Left lung (tissue), 10 donors: ENCODE results near the gene RAB11FIP5. TPM values are rescaled to one million over a fixed set of nuclear protein-coding genes. Genes with fewer than 3 reads are reported as not detected.

Experiments
- ATAC-seq: fragments of 200-7000 bp; cut with Tn5 transposase; one replicate; pipeline ENCODE4 v1.9.1; 2020; ENCODE audit warnings: moderate library complexity
- DNase-seq, 4 donors: peaks; one replicate each; pipeline ENCODE4 v3.0.0-alpha.2; 2013 to 2020
- H3K27ac ChIP-seq, 2 donors: fragments of 200-600 bp; sonication (generic) in 1 of 2; one replicate each; pipeline versions ENCODE4 v1.5.0 to v1.8.0; 2020 to 2021
- H3K27me3 ChIP-seq, 2 donors: fragments of 200-600 bp; sonication (generic) in 1 of 2; one replicate each; pipeline versions ENCODE4 v1.5.0 to v1.8.0; 2020 to 2021
- H3K36me3 ChIP-seq, 2 donors: fragments of 200-600 bp; sonication (generic) in 1 of 2; one replicate each; pipeline versions ENCODE4 v1.5.0 to v1.8.0; 2020 to 2021
- H3K4me1 ChIP-seq, 2 donors: fragments of 200-600 bp; one replicate each; pipeline ENCODE4 v1.8.0; 2021
- H3K4me3 ChIP-seq, 2 donors: fragments of 200-600 bp; sonication (generic) in 1 of 2; one replicate each; pipeline versions ENCODE4 v1.5.0 to v1.8.0; 2020 to 2021; ENCODE audit warnings: mild to moderate bottlenecking in 1 of 2
- H3K9me3 ChIP-seq, 2 donors: fragments of 200-600 bp; sonication (generic) in 1 of 2; one replicate each; pipeline versions ENCODE4 v1.5.0 to v1.8.0; 2020 to 2021
- CTCF ChIP-seq, 2 donors: fragments of 200-600 bp; sonication (generic) in 1 of 2; IDR thresholded peaks; one replicate each; pipeline versions ENCODE4 v1.5.0 to v1.8.0; 2021; ENCODE audit warnings: antibody characterized with exemption in 2 of 2
- intact Hi-C, 2 donors: fragments of 100-400 bp; cut with DNase I; formaldehyde crosslinking; loops; one replicate each; pipeline versions ENCODE4 v1.11.2 to v1.14.2; 2022
- polyA plus RNA-seq, 6 donors: library from polyadenylated mRNA; unstranded; fragments of 120-200 nt; gene quantifications; one replicate each; pipeline ENCODE4 v1.2.1, GENCODE V29; 2013; ENCODE audit not compliant: insufficient read length in 6 of 6
- total RNA-seq, 2 donors: library from RNA; stranded (reverse); fragmentation: NEBNext Ultra II Directional; extraction: Animal tissue kit (Norgen Biotek cat#: 25700); gene quantifications; one replicate each; pipeline ENCODE4 v1.2.1, GENCODE V29; 2021
- donor health status: DM: no; HTN: yes; CAD: no.
- donor health status: DM: no; HTN: no; CAD: no.

RAB11FIP5 gene
- total and polyA plus RNA-seq, 8 donors, result 8.5 to 29.8 (median 14.2) TPM

GRCh38 chr2:73085691-73086090 lies 27.1 kb downstream of the RAB11FIP5 start:
- Histone ChIP-seq H3K4me1 (no peaks in the 10 kb centered on the region), H3K27ac (no peak overlapping the region), H3K36me3 (peaks cover 0 to 29% of the 10 kb centered on the region in 2 donors), H3K4me3 (no peak overlapping the region), H3K9me3 (no peaks in the 10 kb centered on the region), H3K27me3 (no peaks in the 10 kb centered on the region)
- intact Hi-C loops, result no loop called here
- DNase-seq, result peak; percentile 57 to 93 (median 80)
- TF ChIP-seq CTCF (IDR thresholded peaks at IDR 0.05), result peak; percentile 85 to 92
- peak; percentile 86 for ATAC-seq

GRCh38 chr2:73084971-73085370 lies 27.8 kb downstream of the RAB11FIP5 start:
- TF ChIP-seq CTCF (IDR thresholded peaks at IDR 0.05), result no peak
- ATAC-seq, result no peak
- no peak for DNase-seq
- no peak overlapping the region for H3K27ac ChIP-seq
- intact Hi-C loops, result loop anchor here in 1 of 2 donors (5.0 kb wide), 1 partner anchor 72 kb away; no protein-coding TSS in a partner anchor
- H3K36me3 ChIP-seq, result peaks cover 0 to 36% of the 10 kb centered on the region in 2 donors
- no peaks in the 10 kb centered on the region for H3K9me3 ChIP-seq
- H3K27me3 ChIP-seq, result no peaks in the 10 kb centered on the region
- H3K4me1 ChIP-seq, result no peaks in the 10 kb centered on the region
- no peak overlapping the region for H3K4me3 ChIP-seq

- intact Hi-C loops, result loop anchor here in 1 of 2 donors (5.0 kb wide), 1 partner anchor 73 kb away; no protein-coding TSS in a partner anchor
- H3K9me3 ChIP-seq, result no peaks in the 10 kb centered on the region
- H3K4me3 ChIP-seq, result no peak overlapping the region
- H3K36me3 ChIP-seq, result peaks cover 0 to 45% of the 10 kb centered on the region in 2 donors
- TF ChIP-seq CTCF (IDR thresholded peaks at IDR 0.05), result no peak
- ATAC-seq (no peak), DNase-seq (no peak)
- H3K4me1 ChIP-seq, result no peaks in the 10 kb centered on the region
- no peak overlapping the region for H3K27ac ChIP-seq
- no peaks in the 10 kb centered on the region for H3K27me3 ChIP-seq
Observed at GRCh38 chr2:73083886-73084800, 28.6 kb downstream of the RAB11FIP5 start.

GRCh38 chr2:73082523-73083410 lies 30.0 kb downstream of the RAB11FIP5 start:
- Histone ChIP-seq H3K4me3 (no peak overlapping the region), H3K36me3 (peaks cover 0 to 33% of the 10 kb centered on the region in 2 donors), H3K27me3 (no peaks in the 10 kb centered on the region), H3K27ac (no peak overlapping the region), H3K4me1 (no peaks in the 10 kb centered on the region), H3K9me3 (no peaks in the 10 kb centered on the region)
- TF ChIP-seq CTCF (IDR thresholded peaks at IDR 0.05), result no peak
- intact Hi-C loops, result loop anchor here in 1 of 2 donors (5.0 kb wide), 1 partner anchor 75 kb away; no protein-coding TSS in a partner anchor
- ATAC-seq (no peak), DNase-seq (no peak)
